ENCODE results near the gene ATP6V1B1.
A peak's percentile ranks its signal among the peaks of the same experiment; 100 is the strongest.

ATP6V1B1 gene

DNA sequence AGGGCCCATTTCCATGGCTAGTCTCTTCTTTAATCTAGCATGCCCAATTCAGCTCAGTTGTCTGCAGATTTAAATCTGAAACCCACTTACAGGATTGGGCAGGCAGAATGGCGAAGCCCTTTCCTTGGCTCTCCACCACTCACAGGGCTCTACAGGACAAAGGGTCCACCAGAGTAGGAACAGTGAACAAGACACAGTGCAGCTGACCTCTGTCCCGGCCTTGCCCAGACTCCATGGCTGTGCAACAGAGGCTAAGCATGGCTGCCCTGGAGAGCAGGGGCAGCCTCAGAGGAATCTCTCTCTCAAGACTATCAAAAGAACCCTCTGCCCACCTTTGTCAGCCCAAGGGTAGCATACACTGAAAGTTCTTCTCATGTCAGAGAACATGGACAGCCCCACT is 9.7 kb upstream of the ATP6V1B1 start:
- POLR2A ChIA-PET: no interaction called here
- CTCF ChIA-PET: interaction anchor here (0.8 to 10.0 kb wide), 4 partner anchors 22 to 622 kb away, joined by 3 to 74 read pairs (median 4); no protein-coding TSS in a partner anchor

GRCh38 chr2:70927138-70927537 is 8.6 kb upstream of the ATP6V1B1 start:
- ChIA-PET POLR2A (no interaction called here), CTCF (interaction anchor here (1.7 to 10.0 kb wide), 2 partner anchors 21 to 56 kb away, joined by 5 to 74 read pairs; no protein-coding TSS in a partner anchor)
- TF ChIP-seq, protein P1, sequence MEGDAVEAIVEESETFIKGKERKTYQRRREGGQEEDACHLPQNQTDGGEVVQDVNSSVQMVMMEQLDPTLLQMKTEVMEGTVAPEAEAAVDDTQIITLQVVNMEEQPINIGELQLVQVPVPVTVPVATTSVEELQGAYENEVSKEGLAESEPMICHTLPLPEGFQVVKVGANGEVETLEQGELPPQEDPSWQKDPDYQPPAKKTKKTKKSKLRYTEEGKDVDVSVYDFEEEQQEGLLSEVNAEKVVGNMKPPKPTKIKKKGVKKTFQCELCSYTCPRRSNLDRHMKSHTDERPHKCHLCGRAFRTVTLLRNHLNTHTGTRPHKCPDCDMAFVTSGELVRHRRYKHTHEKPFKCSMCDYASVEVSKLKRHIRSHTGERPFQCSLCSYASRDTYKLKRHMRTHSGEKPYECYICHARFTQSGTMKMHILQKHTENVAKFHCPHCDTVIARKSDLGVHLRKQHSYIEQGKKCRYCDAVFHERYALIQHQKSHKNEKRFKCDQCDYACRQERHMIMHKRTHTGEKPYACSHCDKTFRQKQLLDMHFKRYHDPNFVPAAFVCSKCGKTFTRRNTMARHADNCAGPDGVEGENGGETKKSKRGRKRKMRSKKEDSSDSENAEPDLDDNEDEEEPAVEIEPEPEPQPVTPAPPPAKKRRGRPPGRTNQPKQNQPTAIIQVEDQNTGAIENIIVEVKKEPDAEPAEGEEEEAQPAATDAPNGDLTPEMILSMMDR (IDR thresholded peaks at IDR 0.05; ENCODE audit: control extremely low read depth, extremely low read depth, low read depth, missing control alignments): no peak
- no peak for DNase-seq (ENCODE audit: extremely low spot score)

More for the DNA sequence above, 9.7 kb upstream of the ATP6V1B1 start:
- no peak for DNase-seq (ENCODE audit: extremely low spot score)
- TF ChIP-seq, protein P1 (IDR thresholded peaks at IDR 0.05; ENCODE audit: control extremely low read depth, extremely low read depth, low read depth, missing control alignments): no peak

- TF ChIP-seq, protein P1 (IDR thresholded peaks at IDR 0.05; ENCODE audit: control extremely low read depth, extremely low read depth, low read depth, missing control alignments): no peak
- CTCF ChIA-PET: interaction anchor here (1.5 to 10.0 kb wide), 3 partner anchors 8 to 56 kb away, joined by 5 to 74 read pairs (median 6); no protein-coding TSS in a partner anchor
- POLR2A ChIA-PET: no interaction called here
- no peak for DNase-seq (ENCODE audit: extremely low spot score)
Observed at GRCh38 chr2:70927641-70928040, 8.1 kb upstream of the ATP6V1B1 start.

GRCh38 chr2:70928366-70928765 is 7.3 kb upstream of the ATP6V1B1 start:
- ChIA-PET CTCF (interaction anchor here (1.3 to 10.0 kb wide), 4 partner anchors 9 to 57 kb away, joined by 3 to 74 read pairs (median 6); no protein-coding TSS in a partner anchor), POLR2A (no interaction called here)
- TF ChIP-seq, protein P1 (IDR thresholded peaks at IDR 0.05; ENCODE audit: control extremely low read depth, extremely low read depth, low read depth, missing control alignments): no peak
- DNase-seq (ENCODE audit: extremely low spot score): no peak

DNA sequence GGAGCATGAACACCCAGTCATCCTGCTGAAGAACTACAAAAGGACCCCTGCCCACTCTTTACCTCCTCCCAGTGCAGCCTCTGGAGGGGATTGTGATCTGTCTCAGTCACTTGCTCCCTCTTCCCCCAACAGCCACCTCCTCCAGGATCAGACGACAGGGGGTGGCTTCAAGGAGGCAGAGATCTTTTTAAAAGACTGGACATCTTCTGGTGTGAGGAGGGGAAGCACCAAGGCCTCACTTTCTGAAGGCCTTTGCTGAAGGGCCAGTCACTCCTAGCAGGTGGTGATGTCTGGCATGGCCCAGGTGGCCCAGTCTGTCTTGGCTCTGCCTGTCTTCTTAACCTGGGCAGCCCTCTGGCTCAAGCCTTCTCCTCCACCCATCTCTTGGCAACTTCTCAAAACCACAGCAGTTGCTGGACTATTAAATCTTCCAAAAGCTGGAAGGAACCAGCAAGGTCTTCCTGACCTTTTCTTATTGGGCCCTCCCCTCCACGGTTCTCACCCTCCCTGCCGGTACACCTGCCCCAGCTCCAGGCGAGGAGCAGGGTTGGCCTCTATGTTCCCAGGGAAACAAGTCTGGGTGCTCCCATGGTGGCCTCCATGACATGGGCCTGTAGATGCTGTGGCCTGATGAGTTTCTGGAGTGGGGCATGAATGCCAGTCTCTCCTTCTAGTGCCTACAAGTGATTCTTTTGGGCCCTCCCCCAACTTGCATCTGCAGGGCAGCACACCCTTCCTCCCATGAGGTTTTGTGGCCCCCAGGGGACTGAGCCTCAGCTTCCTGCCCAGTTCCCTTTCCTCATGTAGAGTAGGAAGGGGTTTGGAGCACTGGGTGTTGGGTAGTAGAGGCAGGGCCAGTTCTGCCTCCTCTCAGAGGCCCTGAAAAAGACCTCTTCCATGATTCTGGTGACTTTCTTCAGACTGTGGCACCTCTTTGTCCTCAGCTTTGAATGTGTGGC is 5.0 kb upstream of the ATP6V1B1 start:
- POLR2A ChIA-PET: no interaction called here
- TF ChIP-seq, protein P1 (IDR thresholded peaks at IDR 0.05; ENCODE audit: control extremely low read depth, extremely low read depth, low read depth, missing control alignments): no peak
- peak; percentile 6 for DNase-seq (ENCODE audit: extremely low spot score)
- CTCF ChIA-PET: interaction anchor here (1.3 to 1.5 kb wide), 3 partner anchors 13 to 18 kb away, joined by 3 to 6 read pairs (median 4); no protein-coding TSS in a partner anchor

DNA sequence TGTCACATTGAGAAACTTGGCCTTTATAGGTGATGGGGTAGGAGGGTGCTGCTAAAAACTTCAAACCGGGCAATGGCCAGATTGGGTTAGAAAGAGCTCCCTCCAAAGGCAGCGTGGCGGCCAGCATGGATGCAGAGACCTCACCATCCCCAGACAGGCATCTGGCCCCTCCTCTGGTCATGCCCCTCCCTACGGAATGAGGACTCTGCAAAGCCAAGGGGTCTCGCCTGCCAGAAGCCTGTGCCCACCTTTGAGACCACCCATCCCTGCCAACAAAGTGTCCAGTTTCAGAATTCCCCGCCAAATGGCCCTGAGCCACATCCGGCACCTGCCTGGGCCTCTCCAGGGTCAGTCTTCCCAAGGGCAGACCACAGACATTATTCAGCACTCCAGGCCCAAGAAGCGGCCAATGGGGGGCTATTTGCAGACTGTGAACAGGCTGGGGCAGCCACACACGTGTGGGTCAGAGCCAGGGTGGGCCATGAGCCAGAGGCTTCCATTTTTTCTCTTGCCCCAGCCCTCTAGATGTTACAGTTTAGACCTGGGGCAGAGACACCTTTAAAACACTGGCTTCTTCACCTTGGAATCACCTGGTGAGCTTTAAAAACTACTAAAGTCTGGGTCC is 4.2 kb upstream of the ATP6V1B1 start:
- DNase-seq (ENCODE audit: extremely low spot score): no peak
- TF ChIP-seq, protein P1 (IDR thresholded peaks at IDR 0.05; ENCODE audit: control extremely low read depth, extremely low read depth, low read depth, missing control alignments): no peak
- ChIA-PET POLR2A (no interaction called here), CTCF (interaction anchor here (1.3 to 2.2 kb wide), 4 partner anchors 10 to 17 kb away, joined by 3 to 6 read pairs (median 5); no protein-coding TSS in a partner anchor)

All from GM10248 (cell line).